DMS153 treated with DMSO at 0.1 percent for 48 hours (cell line): Measurements from ENCODE around the gene EIF4G1.
"Not testable (repeated sequence)": the region's sequence is repeated elsewhere in the genome, so short reads cannot be mapped to it uniquely, and the experiment has no call there.

Source experiments
- DNase-seq: peaks from one replicate; lab custom pipeline; 2025; ENCODE audit not compliant: unreplicated experiment; lab: John Stamatoyannopoulos, UW

Gene EIF4G1

GRCh38 chr3:184333700-184334099 is 19.3 kb downstream of the EIF4G1 start:
- DNase-seq = no peak

- DNase-seq = no peak
These were observed 20.2 kb downstream of the EIF4G1 start for GRCh38 chr3:184334470-184335158.

- no peak for DNase-seq
These were observed 20.9 kb downstream of the EIF4G1 start for GRCh38 chr3:184335291-184335660.

GRCh38 chr3:184335661-184336546 is 21.5 kb downstream of the EIF4G1 start:
- peak; percentile 46 for DNase-seq

- peak; percentile 53 for DNase-seq
These were observed 22.4 kb downstream of the EIF4G1 start for GRCh38 chr3:184336547-184337398.

GRCh38 chr3:184337399-184337714 is 23.0 kb downstream of the EIF4G1 start, which contains the start of gene FAM131A:
Gene FAM131A, plus strand, starts transcription at chr3:184337600. Its CDS starts 31 bp downstream, at chr3:184337631.
- DNase-seq = no peak

GRCh38 chr3:184337981-184338380 is 23.6 kb downstream of the EIF4G1 start:
- DNase-seq = no peak

GRCh38 chr3:184338511-184338945 is 24.1 kb downstream of the EIF4G1 start:
- DNase-seq = peak; percentile 91

- DNase-seq = peak; percentile 44
These were observed 24.6 kb downstream of the EIF4G1 start for GRCh38 chr3:184339001-184339400.

- DNase-seq = not testable (repeated sequence)
These were observed 25.2 kb downstream of the EIF4G1 start for GRCh38 chr3:184339451-184340135.

GRCh38 chr3:184341925-184342324 is 27.5 kb downstream of the EIF4G1 start:
- no peak for DNase-seq

GRCh38 chr3:184343200-184343876 is 28.9 kb downstream of the EIF4G1 start:
- DNase-seq = no peak

GRCh38 chr3:184344579-184345316 is 30.3 kb downstream of the EIF4G1 start:
- no peak for DNase-seq

GRCh38 chr3:184345317-184346144 is 31.1 kb downstream of the EIF4G1 start:
- DNase-seq = peak; percentile 34

- no peak for DNase-seq
These were observed 32.2 kb downstream of the EIF4G1 start for GRCh38 chr3:184346480-184347190.

- no peak for DNase-seq
These were observed 33.1 kb downstream of the EIF4G1 start for GRCh38 chr3:184347321-184348056.

GRCh38 chr3:184348057-184348382 is 33.6 kb downstream of the EIF4G1 start:
- no peak for DNase-seq
